Activated CD8-positive, alpha-beta memory T cell treated with anti-CD3 and anti-CD28 coated beads for 24 hours (primary cell): ENCODE results near the gene KLHL42.

Experiments
- DNase-seq: peaks from one replicate; pipeline ENCODE4 v3.0.0-alpha.2; 2020

KLHL42 gene

DNA sequence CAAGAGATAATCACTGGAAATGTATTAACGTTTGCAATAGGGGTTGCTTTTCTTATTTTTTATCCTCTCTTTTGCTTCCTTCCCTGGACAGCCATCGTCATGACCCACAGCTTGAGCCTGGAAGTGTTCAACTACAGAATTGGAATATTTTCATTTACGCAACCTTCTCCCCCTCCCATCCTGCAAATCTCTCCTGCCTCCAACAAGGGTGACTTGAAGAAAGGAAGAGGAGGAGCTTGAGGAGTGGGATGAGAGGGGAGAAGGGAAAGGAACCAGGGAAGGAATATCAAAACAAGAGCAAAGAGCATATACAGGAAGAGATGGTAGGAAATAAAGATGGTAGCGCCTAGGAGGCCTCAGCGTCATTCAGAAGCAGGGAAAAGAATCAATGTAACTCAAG is 1.6 kb downstream of the KLHL42 start:
- no peak for DNase-seq

DNA sequence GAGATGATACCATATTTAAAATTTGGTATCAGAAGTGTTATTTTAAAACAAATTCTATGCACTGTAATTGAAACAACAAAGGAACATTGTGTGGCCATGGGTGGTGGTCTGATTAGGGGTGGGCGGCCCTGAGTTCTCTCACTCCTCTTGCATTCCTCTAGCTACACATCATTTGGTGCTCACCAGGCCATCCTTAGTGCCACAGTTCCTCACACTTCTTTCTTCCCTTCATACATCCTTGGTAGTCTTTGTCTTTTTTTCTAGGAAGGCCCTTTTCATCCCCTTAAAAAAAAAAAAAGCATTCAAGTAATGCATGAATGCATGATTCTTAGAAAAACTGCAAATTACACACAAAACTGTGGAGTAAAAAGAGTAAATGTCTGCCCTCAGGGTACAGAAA is 2.4 kb downstream of the KLHL42 start:
- DNase-seq, result no peak

DNA sequence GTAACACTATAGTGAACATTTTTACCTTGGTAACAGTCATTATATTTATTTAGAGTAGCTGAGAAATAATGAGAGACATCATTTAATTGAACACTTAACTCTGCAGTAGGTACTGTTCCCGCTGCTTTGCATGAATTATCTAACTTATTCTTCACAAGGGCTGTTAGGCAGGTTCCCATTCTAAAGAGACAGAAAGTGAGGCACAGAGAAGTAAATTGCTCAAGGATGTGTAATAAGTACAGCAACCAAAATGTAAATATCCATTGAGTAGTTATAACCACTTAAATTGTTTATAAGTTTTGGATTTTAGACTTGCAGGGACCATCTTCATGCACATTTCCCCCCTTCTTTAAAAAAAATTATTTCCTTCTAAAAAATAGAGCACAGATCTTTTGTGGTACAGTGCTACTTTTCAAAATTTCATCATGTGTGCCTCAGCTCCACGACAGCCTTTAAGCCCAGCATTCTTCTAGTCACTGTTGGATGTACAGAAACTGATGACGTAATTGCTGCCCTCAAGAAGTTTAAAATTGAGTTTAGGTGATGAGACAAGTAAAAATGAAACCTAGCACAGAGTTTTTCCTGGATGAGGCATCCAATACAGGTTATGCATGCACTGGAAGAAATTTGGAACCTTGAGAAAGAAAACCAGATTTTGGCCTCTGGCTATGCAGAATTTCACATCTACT is 6.0 kb downstream of the KLHL42 start:
- no peak for DNase-seq

DNA sequence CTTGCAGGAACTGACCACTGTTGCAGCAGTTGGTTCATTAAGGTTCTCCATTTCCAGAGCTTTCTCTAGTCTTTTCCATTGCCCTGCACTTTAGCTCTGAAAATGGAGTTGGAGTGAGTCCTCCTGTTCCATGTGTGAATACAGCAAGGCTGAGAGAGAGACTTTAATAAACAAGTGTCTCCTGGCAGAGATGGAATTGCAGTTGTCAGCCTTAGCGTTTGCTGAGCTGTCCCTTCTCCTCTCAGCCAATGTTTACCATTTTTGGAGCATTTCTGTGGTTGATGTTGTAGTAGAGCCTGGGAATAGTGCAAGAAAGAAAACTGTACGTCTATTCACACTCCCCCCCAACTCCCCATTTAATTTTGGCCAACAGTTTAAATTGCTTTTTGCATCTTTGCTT is 7.5 kb downstream of the KLHL42 start:
- no peak for DNase-seq

DNA sequence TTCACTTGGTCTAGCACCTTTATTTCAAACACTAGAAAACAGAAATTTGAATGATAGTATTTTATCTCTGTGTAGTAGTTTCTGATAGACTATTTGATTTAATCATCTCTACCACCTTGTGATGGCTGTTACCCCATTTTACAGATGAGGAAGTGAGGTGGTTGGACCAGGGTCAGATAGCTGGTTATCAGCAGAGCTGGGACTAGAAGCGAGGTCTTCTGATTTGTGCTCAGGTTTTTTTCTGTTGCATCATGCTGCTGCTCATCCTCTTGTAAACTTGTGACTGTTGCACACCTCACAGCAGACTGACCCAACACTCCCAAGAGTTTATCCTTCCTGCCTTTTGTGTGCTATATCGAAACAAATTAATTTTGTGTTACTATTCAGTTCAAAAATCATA is 10.1 kb downstream of the KLHL42 start:
- DNase-seq, result no peak

DNA sequence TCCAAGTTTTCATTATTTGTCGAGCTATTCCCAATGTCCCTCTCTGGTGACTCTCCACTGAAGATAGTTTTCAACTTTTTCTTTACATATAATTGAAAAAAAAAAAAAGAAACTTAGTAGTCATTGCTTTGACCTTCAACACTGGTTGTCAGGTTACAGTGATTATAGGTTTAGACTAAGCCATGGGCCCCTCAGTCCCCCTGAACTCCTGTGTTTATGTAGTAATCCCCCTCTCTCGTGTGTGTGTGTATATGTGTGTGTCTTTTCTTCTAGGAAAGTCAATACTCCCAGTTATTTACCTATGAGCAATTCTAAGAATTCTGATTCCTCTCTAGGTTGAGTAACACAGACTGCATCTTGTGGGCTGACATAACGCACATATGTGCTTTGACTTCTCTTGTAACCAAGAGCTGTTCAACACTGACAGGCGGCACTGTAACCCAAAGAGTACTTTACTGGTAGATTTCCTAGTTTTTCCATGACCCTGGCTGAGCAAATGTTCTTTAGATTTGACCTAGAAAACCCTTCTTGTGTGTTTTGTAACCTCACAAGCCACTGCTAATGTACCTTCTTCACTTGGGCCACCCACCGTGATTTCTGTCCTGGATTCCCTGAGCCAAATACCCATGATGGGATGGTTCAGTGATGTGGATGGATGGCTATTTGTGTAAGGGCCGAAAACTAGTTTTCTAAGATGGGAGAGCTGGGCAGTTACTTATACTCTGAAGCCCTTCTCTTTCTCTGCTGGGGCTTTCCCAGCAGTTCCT is 15.0 kb downstream of the KLHL42 start:
- no peak for DNase-seq

DNA sequence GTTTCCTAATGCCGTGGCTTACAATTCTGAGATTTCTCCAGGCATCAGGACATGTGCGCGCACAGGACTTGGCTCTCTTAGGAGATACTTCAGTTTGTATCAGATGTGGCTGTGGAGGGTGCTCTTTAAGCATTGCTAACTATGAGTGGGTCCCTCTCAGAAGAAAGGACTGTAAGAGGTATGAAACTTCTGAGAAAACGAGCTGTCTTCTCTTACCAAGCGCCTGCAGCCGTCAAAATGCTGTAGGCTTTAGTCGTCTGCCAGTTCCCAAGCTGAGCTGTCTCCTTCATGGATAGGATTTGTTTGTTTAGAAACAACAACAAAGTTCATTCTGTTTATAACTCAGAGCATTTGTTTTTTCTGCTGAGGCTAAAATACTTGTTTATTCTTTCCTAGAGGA is 16.1 kb downstream of the KLHL42 start:
- DNase-seq, result no peak

DNA sequence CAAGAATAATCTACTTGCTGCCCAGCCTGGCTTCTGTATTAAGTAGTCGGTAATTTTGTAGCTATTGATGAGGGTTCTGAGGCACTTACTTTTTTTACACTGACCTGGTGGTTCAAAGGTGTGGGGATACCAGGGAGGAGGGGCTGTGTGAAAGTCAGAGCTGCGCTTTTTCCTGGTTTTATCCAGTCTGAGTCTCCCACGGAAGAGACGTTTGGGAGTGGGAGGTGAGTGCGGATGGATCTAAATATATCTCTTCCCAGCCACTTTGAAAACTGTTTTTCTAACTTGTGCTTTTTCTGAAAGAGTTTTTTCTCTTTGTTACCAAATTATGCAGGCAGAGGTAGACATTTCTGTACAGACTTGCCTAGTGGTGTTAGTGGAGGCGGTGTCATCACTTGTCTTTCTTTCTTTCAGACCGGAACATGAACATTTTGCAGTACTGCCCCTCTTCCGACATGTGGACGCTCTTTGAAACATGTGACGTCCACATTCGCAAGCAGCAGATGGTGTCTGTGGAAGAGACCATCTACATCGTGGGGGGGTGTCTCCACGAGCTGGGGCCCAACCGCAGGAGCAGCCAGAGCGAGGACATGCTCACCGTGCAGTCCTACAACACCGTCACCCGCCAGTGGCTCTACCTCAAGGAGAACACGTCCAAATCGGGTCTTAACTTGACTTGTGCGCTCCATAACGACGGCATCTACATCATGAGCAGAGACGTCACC is 17.4 kb downstream of the KLHL42 start:
- DNase-seq, result no peak

DNA sequence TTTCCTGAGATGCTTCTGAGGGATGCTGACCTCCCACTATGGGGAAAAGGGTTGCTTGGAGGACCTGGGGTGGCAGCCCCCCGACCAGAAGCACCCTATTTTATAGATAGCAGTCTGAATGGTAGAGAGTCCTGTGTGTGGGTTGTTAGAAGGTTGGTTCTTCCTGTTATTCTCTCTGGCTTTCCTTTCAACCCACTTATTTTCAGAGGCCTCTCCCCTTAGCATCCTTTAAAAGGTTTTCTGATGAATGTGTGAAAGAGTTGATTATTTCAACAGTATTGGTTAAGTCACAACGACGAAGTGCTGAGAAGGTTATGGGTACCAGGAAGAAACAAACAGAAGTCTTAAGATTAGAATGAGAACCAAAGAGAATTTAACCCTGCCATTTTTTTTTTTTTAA is 20.8 kb downstream of the KLHL42 start:
- peak; percentile 13 for DNase-seq

DNA sequence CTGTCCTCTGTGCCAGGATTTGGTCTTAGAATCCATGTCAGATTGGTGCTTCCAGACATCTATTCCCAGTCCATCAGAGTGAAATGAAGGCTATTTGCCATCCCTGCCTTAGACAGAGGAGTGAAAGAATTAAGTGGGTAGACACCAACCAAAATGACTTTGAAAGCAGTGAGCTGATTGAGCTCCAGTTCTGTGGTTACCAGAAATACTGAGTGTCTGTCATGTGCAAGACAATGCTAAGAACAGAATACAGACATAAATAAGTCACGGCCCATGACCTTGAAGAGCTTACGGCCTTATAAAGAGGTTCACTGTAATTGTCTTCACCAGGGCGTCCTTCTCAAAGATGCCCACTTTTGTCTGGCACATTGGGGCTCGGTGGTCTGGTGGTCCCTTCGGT is 21.6 kb downstream of the KLHL42 start:
- DNase-seq, result peak; percentile 33

DNA sequence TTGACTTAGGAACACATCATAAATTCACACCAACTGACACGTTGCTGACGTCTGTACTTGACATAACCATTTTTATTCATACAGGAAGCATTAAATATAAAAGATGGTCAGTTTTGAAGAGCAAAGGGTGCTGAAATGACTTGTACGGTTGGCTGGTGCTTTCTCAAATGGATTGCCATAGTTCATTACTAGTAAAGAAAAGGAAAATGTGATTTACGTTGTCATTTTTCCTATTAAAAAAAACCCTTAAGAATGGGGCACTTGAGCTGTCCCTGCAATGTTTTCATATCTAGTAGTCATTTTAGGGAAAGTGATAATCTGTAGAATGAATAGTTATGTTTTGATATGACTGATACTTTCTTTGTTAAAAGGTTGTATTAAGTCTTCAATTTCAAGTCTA is 22.5 kb downstream of the KLHL42 start:
- DNase-seq, result no peak

DNA sequence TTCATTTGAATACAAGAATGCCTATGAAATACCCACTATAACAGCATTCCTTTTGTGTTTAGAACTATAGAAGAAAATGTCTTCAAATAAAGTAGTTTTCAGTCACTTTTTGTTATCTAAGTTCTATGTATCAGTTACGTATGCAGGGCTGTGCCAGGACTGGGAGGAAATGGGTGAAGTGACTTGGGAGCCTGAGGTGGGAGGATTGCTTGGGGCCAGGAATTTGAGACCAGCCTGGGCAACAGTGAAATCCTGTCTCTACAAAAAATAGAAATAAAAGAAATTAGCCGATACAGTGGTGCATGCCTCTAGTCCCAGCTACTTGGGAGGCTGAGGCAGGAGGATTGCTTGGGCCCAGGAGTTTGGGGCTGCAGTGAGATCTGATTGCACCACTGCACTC is 22.9 kb downstream of the KLHL42 start:
- peak; percentile 46 for DNase-seq

DNA sequence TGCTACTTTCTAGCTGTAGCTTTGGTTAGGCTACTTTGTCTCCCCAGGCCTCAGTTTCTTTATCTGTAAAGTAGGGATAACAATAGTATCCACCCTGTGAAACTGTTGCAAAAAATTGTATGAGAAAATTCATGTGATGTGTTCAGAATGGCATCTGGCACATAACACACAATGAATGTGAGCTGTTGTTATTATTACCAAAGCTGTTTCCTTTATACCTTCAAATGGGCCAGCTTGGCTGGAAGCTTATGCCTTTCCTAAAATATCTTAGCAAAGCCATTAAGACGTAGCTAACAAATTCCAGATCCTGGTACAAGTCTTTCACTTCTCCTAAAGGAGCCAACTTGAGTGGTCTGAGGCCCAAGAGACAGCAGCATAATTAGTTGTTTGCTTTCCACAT is 25.2 kb downstream of the KLHL42 start:
- DNase-seq, result no peak

DNA sequence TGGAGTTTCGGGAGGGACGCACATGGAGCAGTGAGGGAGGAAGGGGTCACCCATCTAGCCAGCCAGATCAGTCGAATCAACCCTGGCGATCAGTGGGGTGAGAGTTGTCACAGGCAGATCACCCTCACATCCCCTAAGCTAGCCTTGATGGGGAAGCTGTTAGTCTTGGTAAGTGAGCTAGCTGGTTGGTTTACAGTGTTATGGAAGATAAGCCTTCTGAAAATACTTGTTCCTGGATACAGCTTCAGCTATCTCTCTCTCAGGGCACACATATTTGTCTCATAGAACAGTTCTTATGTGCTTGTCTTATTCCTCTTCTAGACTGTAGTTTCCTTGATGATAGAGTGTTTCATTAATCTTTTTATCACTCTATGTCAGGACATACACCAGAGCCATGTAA is 26.2 kb downstream of the KLHL42 start:
- no peak for DNase-seq

DNA sequence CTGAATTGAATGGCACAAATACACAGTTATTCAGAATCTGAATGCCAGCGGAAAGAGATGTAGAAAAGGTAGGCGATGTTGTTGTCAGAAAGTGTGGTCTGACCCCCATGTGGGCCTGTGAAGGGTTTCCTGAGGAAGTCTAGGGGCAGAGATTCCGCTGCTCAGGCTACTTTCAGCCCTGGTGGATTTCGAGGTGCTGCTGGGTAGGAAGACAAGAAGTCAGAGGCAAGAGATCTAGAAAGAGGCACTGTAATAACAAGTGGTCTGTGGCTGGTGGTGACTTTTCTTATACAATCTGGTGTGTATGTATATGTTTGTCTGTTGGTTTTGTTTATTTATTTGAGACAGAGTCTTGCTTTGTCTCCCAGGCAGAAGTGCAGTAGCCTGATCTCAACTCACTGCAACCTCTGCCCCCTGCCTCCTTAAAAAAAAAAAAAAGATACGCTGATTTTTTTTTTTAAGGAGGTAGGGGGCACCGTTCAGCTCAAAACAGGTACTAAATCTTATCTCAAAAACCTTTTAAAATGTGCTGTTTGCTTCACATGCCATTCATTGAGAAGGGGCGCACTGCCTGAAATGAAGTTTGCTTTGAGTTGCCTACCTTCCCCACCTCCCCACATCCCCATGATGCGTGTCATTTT is 27.1 kb downstream of the KLHL42 start:
- DNase-seq, result no peak

DNA sequence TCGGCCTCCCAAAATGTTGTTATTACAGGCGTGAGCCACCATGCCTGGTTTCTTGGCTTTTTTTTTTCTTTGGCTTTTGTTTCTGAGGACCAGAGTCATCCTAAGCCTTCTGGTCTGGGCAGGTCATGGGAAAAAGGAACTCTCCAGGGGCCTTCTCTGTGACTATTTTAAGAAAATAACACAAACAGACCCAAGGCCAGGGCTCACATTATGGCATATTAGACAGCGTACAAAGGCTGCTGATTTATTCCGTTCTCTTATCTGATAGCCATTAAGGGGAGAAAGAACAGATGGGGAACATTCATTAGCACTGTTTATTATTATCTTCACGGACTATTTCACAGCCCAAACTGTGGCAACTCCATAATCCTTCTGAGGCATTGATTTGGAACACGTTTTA is 28.8 kb downstream of the KLHL42 start:
- DNase-seq, result no peak

DNA sequence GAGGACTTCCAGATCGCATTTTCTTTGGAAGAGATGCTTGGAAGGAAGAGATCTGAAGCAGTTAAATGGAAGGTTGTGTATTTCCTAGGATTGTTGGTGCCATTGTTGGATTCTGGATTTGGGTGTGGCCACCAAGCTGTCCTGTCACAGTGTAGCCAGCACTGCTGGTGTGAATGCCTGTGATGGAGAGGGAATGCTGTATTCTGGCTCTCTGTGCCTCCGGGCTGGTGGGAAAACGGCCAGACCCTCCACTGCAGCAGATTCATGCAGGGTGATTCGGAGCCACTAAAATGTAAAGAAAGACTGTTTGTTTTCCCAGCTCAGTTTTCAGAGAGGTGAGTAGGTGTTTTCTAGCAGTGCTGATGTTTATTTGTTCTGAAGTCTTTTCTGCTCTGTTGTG is 30.7 kb downstream of the KLHL42 start:
- no peak for DNase-seq

DNA sequence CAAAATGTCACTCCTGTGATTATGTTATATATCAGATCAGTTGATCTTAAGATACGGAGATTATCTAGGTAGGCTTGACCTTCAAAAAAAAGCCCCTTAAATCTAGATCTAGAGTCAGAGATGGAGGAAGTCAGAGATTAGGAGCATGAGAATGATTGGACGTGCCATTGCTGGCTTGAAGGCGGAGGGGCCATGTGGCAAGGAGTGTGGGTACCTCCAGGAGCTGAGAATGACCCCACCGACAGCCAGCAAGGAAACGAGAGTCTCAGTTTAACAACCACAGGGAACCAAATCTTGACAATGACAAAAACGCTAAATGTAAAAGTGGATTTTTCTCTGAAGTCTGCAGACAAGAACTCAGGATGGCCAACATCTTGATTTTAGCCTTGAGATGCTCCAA is 32.5 kb downstream of the KLHL42 start:
- no peak for DNase-seq

DNA sequence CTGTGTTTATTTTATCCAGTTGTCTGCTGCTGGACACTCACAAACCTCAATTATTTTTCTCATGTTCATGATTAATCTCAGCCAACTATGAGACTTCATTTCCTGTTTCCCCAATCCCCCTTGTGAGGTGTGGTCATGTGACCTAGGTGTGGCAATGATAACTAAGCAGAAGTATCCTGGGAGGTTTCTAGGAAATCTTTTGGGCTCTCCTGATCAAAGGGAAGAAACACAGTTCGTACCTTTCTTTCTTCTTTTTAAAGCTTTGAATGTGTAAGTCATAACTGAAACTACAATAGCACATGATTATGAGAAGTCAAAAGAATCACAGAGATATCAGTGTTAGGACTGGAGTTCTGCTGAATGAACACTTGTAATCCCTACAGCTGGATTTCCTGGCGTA is 34.4 kb downstream of the KLHL42 start:
- DNase-seq, result no peak

DNA sequence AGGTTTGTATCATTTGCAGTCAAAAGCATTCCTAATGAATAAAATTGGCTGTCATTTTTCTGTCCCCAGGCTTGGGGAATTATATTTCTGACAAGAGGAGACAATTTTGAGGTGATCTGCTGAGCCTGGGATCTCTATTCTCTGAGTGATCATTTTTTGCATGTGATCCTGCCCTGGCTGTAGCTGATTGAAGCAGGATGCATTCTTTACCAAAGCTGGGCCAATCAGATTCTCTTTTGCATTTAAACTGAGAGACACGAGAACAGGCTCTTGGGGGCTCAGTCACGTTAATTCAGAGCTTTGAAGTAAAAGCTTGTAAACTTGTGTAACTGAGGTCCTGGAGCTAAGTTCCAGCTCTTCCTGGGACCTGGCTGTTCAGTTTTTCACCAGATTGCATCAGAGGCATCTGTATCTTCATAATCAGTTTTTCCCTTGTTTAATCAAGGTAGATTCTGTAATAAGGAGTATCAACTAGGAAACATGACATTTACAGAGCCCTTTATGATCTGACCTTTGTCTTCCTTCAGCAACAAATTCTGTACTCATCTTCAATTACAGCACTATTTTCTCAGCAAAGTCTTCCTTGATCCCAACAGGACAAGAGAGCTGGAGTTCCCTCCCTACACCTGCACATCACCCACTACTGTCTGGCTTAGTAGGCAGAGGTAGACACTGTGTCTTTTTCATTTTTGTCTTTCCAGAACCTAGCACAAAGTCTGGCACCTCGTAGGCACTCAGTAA is 35.0 kb downstream of the KLHL42 start:
- no peak for DNase-seq

DNA sequence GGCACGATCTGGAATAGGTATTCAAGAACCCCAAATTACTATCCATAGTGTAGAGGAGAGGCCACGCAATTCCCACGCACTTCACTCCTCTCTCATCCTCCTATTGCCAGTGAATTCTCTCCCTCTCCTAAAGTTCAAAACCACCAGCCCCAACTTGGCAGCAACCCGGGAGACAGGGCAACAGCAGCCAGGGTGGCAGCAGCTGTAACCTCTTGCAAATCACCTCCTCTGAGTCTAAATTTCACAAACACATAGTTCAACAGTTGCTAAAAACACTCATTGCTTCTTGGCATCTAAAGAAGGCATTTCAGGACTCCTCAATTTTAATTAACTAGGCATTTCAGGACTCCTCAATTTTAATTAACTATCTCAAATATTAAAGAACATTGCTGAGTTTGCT is 37.7 kb downstream of the KLHL42 start:
- DNase-seq, result no peak

DNA sequence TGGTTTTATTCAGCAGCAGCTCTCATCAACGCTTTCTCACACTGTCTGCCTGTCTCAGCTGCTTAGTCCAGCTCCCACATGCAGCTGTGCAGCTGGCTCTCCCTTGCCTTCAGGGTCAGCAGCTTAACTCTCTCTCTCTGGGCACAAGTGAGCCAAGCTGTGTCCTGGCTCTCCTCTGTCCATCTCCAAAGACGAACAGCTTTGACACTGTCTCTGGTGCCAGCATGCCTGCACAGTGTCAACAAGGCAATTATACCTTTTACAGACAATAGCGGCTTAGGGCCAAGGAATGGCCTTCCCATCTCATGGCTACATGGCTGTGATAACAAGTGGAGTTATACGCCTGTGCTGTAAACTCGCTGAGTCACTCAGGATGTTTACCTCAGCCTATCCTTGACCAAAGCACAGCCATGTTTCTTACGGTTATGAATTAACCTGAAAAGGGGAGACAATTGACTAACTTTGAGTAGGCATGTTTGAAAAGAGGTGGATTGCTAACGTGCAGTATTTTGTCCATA is 38.4 kb downstream of the KLHL42 start:
- DNase-seq, result no peak

DNA sequence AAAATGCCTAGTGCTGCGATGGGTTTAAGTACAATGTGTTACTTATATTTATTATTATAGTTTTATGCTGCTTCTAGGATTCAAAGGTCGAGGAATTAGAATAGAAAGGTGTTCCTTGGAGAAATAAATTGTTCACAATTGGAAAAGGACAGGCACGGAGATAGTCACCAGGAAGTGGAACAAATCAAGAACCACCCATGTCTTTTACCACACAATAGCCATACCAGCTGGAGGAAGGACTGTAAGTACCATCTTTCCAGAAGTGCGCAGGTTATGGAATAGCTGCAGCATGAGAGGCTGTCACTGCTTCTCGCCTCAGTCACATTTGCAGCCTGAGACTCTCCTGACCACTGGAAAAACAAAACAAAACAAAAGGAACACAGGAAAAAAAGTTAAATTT is 40.5 kb downstream of the KLHL42 start:
- DNase-seq, result no peak
